Epithelial cell of esophagus (primary cell): ENCODE data around the gene APBB3.

Experiments
- DNase-seq: peaks from one replicate; pipeline ENCODE4 v3.0.0; 2010; ENCODE audit warnings: low read depth
- H3K4me3 ChIP-seq: 2 replicates; pipeline ENCODE4 v1.5.1; 2011; ENCODE audit warnings: mild to moderate bottlenecking, low read length, control low read depth
- CTCF ChIP-seq: IDR thresholded peaks from 2 replicates; pipeline ENCODE4 v1.5.1; 2011; ENCODE audit warnings: low read depth, mild to moderate bottlenecking, low read length, control low read depth, inconsistent platforms; ENCODE audit not compliant: insufficient read depth; ENCODE audit errors: missing control alignments

APBB3 gene

GRCh38 chr5:140544986-140545385 lies 19.4 kb downstream of the APBB3 start:
- no peak overlapping the region for H3K4me3 ChIP-seq
- no peak for TF ChIP-seq CTCF
- DNase-seq = no peak

- no peak overlapping the region for H3K4me3 ChIP-seq
- no peak for TF ChIP-seq CTCF
- DNase-seq = no peak
These were observed 21.4 kb downstream of the APBB3 start for GRCh38 chr5:140542972-140543371.

- TF ChIP-seq CTCF = no peak
- H3K4me3 ChIP-seq = no peak overlapping the region
- no peak for DNase-seq
These were observed 24.2 kb downstream of the APBB3 start for GRCh38 chr5:140540227-140540626.

- no peak overlapping the region for H3K4me3 ChIP-seq
- DNase-seq = no peak
- no peak for TF ChIP-seq CTCF
These were observed 40.4 kb downstream of the APBB3 start for GRCh38 chr5:140524003-140524402.

GRCh38 chr5:140513124-140513523 lies 51.3 kb downstream of the APBB3 start:
- DNase-seq = no peak
- no peak overlapping the region for H3K4me3 ChIP-seq
- TF ChIP-seq CTCF = no peak

- no peak overlapping the region for H3K4me3 ChIP-seq
- no peak for TF ChIP-seq CTCF
- DNase-seq = no peak
These were observed 54.5 kb downstream of the APBB3 start for GRCh38 chr5:140509898-140510297.
